ENCODE measurements around the gene PEX3. TPM values are rescaled to one million over a fixed set of nuclear protein-coding genes. Genes with fewer than 3 reads are reported as not detected.

The PEX3 gene
- total RNA-seq, 1 experiment from 2014 or later: 16.0 TPM

DNA sequence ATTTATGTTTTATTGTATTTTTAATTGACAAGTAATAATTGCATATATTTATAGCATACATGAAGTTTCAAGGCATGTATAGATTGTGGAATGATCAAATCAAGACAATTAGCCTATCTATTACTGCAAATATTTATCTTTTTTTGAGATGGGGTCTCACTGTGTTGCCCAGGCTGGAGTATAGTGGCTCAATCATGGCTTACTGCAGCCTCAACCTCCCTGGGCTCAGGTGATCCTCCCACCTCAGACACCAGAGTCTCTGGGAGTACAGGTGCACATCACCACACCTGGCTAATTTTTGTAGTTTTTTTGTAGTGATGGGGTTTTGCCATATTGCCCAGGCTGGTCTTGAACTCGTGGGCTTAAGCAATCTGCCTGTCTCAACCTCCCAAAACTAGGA is 77.1 kb downstream of the PEX3 start:
- no TSS peak for BruUV-seq (replicated peaks)
- Mint-ChIP-seq H3K27ac (ENCODE audit: unreplicated experiment) (no peak overlapping the region), H3K4me3 (ENCODE audit: low read depth, unreplicated experiment) (no peak overlapping the region), H3K27me3 (ENCODE audit: unreplicated experiment) (no peaks in the 10 kb centered on the region), H3K36me3 (ENCODE audit: insufficient read depth, unreplicated experiment) (no peaks in the 10 kb centered on the region), H3K4me1 (ENCODE audit: low read depth, unreplicated experiment) (peaks cover 2% of the 10 kb centered on the region), H3K9me3 (ENCODE audit: low read depth, unreplicated experiment) (peaks cover 5% of the 10 kb centered on the region)
- intact Hi-C loops (cut with micrococcal nuclease; ENCODE audit: unreplicated experiment): no loop called here
- TF ChIP-seq, protein P1, sequence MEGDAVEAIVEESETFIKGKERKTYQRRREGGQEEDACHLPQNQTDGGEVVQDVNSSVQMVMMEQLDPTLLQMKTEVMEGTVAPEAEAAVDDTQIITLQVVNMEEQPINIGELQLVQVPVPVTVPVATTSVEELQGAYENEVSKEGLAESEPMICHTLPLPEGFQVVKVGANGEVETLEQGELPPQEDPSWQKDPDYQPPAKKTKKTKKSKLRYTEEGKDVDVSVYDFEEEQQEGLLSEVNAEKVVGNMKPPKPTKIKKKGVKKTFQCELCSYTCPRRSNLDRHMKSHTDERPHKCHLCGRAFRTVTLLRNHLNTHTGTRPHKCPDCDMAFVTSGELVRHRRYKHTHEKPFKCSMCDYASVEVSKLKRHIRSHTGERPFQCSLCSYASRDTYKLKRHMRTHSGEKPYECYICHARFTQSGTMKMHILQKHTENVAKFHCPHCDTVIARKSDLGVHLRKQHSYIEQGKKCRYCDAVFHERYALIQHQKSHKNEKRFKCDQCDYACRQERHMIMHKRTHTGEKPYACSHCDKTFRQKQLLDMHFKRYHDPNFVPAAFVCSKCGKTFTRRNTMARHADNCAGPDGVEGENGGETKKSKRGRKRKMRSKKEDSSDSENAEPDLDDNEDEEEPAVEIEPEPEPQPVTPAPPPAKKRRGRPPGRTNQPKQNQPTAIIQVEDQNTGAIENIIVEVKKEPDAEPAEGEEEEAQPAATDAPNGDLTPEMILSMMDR (IDR thresholded peaks at IDR 0.05; ENCODE audit: unreplicated experiment): no peak
- CTCF ChIA-PET: no interaction called here
- no peak for DNase-seq

DNA sequence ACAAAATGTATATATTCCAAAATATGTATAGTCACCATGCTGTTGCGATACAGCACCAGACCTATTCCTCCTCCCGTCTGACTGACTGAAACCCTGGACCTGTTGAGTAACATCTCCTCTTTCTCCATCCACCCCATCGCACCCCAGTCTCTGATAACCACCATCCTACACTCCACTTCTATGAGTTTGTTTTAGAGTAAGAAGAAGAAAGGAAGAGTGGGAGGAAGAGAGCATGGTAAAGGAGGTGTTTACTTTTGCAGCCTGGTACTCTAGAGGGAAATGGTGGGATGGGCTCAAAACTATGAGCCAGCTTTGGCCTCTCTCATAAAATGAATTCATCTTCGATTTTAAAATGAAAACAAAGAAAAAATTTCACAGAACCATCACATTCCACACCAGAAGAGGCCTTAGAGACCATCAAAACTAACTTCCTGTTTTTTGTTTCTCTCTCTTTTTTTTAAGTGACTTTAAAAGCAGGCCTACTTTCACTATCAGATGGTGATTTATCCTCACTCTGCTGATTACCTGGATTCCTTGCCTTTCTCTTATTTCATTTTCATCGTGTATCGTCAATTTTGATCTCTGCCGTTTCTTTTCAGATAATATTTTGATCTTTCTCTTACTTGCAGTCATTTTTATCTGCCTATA is 77.7 kb downstream of the PEX3 start:
- no peak for DNase-seq
- Mint-ChIP-seq H3K4me3 (ENCODE audit: low read depth, unreplicated experiment) (no peak overlapping the region), H3K9me3 (ENCODE audit: low read depth, unreplicated experiment) (peaks cover 2% of the 10 kb centered on the region), H3K36me3 (ENCODE audit: insufficient read depth, unreplicated experiment) (no peaks in the 10 kb centered on the region), H3K27ac (ENCODE audit: unreplicated experiment) (no peak overlapping the region), H3K27me3 (ENCODE audit: unreplicated experiment) (no peaks in the 10 kb centered on the region), H3K4me1 (ENCODE audit: low read depth, unreplicated experiment) (no peaks in the 10 kb centered on the region)
- intact Hi-C loops (cut with micrococcal nuclease; ENCODE audit: unreplicated experiment): no loop called here
- TF ChIP-seq, protein P1 (IDR thresholded peaks at IDR 0.05; ENCODE audit: unreplicated experiment): no peak
- CTCF ChIA-PET: no interaction called here
- BruUV-seq (replicated peaks): no TSS peak

DNA sequence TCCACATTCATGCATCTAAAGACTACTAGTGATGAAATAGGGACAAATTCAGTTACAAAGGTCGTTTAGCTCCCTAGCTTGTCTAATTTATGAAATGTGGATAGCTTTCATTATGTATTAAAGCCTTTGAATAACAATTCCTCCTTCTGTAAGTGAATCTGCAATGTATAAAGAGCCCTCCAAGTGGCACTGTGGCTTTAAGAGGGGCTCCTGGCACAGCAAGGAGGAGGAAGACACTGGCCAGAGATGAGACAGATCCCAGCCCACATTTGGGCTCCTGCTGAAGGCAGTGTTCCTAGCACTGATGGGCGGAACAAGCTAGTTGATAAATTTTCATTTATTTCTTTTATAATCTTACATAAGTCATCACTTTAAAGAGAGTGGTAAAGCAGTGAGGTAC is 78.5 kb downstream of the PEX3 start:
- no peak for DNase-seq
- Mint-ChIP-seq H3K9me3 (ENCODE audit: low read depth, unreplicated experiment) (no peaks in the 10 kb centered on the region), H3K27ac (ENCODE audit: unreplicated experiment) (no peak overlapping the region), H3K27me3 (ENCODE audit: unreplicated experiment) (no peaks in the 10 kb centered on the region), H3K4me1 (ENCODE audit: low read depth, unreplicated experiment) (no peaks in the 10 kb centered on the region), H3K4me3 (ENCODE audit: low read depth, unreplicated experiment) (no peak overlapping the region), H3K36me3 (ENCODE audit: insufficient read depth, unreplicated experiment) (no peaks in the 10 kb centered on the region)
- CTCF ChIA-PET: no interaction called here
- intact Hi-C loops (cut with micrococcal nuclease; ENCODE audit: unreplicated experiment): no loop called here
- TF ChIP-seq, protein P1 (IDR thresholded peaks at IDR 0.05; ENCODE audit: unreplicated experiment): no peak
- no TSS peak for BruUV-seq (replicated peaks)

DNA sequence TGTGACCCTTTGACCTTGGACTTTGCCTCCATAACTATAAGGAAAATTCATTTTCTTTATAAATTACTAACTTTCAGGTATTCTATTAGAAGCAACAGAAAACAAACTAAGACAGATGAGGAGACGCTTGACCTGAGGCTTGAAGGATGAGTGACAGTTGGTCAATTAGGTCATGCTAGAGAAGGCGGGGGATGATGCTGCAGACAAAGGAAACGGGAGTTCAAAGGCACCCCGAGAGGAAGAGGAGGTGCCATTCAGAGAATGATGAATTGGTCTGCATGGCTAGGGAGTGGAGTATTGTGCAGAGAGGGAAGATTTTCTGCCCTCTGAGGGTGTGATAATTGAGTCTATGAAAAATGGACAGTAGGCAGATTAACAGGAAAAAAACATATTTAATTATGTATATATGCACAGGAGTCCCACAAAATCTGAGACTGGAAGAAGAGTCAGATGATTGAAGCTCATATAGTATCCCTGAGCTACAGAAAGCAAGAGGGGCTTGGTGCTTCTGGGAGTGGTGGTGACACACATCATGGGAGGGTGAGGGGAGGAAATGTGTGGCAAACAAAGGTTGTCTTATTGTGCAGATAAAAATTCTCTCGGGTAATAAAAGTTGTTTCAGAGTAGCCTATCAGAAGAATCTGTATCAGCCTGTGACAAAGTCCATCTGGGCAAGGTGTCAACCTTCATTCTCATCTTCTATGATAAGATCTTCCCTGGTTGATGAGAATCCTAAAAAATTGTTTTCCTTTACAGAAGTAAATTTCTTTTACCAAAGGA is 81.3 kb downstream of the PEX3 start:
- Mint-ChIP-seq H3K27me3 (ENCODE audit: unreplicated experiment) (no peaks in the 10 kb centered on the region), H3K9me3 (ENCODE audit: low read depth, unreplicated experiment) (no peaks in the 10 kb centered on the region), H3K4me1 (ENCODE audit: low read depth, unreplicated experiment) (peaks cover 13% of the 10 kb centered on the region), H3K36me3 (ENCODE audit: insufficient read depth, unreplicated experiment) (no peaks in the 10 kb centered on the region), H3K27ac (ENCODE audit: unreplicated experiment) (no peak overlapping the region), H3K4me3 (ENCODE audit: low read depth, unreplicated experiment) (no peak overlapping the region)
- intact Hi-C loops (cut with micrococcal nuclease; ENCODE audit: unreplicated experiment): no loop called here
- TF ChIP-seq, protein P1 (IDR thresholded peaks at IDR 0.05; ENCODE audit: unreplicated experiment): no peak
- no peak for DNase-seq
- CTCF ChIA-PET: no interaction called here
- no TSS peak for BruUV-seq (replicated peaks)

All from Calu3 (cell line).